ENCODE results near the gene C21orf91.
A peak's percentile ranks its signal among the peaks of the same experiment; 100 is the strongest.
"Not testable (repeated sequence)": the region's sequence is repeated elsewhere in the genome, so short reads cannot be mapped to it uniquely, and the experiment has no call there.

C21orf91 gene

DNA sequence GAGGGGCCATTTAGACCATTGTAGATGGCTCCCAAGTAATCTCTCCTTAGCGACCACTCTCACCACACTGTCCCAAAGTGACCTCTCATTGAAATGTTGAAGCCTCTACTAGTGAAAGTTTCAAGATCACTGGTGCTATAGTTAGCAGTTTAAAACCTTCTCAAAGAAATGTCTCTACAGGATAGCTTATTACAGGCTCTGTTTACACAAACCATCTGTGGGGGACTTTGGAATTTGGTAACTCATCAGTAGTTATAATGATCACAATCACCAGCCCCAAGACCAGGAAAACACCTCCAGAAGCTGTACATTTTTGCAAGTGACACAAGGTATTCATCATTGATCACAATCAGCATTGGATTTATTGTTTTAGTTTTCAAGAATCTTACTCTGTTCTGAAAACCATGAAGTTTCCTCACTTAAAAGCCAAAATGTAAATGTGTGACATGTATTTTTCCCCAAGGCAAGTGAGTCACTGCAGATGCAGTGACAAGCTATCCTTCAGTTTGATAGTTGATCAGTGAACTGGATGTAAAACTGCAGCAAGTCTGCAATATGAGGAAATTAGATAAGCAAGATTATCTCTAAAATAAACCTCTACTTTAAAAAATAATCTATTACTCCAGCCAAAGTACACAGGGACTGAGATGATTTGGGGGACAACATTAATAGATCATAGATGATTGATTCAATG, 41.9 kb downstream of the C21orf91 start:
- DNase-seq = no peak

DNA sequence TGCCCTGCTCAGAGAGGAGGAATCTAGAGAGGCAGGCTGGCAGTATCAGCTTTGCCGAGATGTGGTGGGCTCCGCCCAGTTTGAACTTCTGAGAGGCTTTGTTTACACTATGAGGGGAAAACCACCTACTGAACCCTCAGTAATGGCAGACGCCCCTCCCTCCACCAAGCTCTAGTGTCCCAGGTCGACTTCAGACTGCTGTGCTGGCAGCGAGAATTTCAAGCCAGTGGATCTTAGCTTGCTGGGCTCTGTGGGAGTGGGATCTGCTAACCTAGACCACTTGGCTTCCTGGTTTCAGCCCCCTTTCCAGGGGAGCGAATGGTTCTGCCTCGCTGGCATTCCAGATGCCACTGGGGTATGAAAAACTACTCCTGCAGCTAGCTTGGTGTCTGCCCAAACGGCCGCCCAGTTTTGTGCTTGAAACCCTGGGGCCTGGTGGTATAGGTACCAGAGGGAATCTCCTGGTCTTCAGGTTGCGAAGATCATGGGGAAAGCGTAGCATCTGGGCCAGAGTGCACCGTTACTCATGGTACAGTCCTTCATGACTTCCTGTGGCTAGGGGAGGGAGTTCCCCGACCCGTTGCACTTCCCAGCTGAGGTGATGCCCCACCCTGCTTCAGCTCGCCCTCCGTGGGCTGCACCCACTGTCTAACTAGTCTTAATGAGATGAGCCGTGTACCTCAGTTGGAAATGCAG, 43.6 kb downstream of the C21orf91 start:
- peak; percentile 74 to 82 for DNase-seq

DNA sequence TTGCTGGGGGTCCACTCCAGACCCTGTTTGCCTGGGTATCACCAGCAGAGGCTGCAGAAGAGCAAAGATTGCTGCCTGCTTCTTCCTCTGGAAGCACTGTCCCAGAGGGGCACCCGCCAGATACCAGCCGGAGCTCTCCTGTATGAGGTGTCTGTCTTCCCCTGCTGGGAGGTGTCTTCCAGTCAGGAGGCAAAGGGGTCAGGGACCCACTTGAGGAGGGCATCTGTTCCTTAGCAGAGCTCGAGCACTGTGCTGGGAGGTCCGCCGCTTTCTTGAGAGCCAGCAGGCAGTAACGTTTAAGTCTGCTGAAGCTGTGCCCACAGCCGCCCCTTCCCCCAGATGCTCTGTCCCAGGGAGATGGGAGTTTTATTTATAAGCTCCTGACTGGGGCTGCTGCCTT, 44.1 kb downstream of the C21orf91 start:
- not testable (repeated sequence) for DNase-seq

DNA sequence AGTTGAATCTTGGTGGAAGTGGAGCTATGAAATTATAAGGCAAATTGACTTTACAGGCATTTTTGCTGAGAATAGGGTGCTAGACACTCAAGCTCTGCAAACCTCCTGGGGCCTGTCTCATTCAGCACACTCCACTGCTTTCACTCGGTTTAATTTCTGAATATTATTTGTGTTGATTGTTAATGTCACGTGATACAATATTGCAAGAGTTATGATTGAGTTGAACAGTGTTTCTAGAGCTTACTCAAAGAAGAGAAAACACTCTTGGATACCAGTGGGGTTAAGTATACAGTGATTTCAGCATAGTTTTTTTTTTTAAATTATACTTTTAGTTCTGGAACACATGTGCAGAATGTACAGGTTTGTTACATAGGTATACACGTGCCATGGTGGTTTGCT, 49.7 kb downstream of the C21orf91 start:
- DNase-seq = no peak

DNA sequence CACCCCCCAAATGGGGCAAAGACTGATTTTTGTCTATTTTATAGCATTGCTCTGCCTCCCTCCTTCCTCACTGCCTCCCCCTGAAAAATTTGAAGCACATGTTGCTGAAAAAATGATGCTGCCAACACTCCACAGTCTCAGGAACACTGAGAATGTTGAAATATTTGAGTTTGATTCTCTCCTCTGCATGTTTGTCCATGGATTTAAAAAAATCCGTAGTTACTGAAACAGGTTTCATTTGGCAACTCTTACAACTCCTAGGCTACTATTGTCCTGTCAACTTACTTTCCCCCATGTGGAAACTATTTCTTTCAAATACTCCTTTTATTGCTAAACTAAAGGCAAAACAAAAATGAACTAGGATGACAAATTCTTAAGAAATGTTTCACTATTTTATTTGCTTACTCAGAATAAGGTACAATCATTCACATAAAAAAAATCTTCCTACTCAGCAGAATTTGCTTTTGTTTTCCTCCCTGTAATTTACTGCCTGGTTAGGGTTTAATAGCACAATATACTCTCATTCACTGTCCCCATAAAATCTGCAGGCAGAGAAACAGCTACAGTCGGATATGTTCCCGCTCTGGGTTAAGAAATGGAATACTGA, 50.2 kb downstream of the C21orf91 start:
- DNase-seq = no peak

DNA sequence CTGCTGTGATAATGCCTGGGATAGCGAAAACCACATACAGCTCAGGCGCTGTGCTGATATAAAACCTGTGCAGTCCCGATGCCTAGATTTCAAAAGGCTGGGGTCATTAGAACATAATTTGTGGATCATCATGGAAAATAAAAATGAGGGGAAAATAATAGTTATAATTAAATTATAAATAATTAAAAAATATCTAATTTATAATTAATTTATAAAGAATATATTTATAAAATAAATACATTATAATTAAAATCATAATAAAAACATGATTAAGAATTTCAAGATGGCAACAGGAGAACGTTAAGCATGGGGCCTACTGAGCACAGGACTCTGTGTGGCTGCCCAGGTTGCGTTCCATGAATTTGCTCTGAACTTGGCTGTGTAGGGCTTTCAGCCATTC, 53.9 kb downstream of the C21orf91 start:
- no peak for DNase-seq

DNA sequence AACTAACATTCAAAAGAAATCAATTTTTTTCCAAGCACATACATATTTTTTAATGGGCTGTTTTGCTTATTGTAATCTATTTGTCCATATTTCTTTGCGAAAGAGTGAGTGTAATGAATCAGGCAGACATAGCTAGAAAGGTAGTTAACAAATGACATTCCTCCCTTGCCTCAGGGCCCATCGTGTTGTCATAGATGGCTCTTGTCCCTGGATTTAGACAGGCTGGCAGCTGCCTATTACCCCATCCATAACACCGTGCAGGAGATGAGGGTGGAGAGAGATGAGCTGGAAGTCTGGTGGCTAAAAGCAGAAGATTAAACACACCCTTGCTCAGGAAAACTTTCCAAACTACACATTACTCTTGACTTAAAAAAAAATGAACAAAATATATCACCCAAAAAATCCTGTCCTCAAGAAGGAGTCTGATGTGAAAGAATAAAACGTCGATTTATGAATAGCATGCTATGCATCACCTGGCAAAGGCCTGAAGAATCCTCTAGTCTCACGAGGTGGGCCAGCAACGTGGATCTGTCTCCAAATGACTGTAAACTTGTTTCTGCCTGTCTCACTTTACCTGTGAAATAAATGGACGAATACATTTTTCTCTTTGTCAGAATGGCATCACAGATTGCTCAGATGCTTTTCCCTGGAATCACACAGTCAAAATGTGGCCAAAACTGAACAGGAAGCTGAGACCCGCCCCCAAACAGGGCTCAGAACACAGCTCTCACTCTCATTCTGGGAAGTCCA, 55.7 kb downstream of the C21orf91 start:
- no peak for DNase-seq

DNA sequence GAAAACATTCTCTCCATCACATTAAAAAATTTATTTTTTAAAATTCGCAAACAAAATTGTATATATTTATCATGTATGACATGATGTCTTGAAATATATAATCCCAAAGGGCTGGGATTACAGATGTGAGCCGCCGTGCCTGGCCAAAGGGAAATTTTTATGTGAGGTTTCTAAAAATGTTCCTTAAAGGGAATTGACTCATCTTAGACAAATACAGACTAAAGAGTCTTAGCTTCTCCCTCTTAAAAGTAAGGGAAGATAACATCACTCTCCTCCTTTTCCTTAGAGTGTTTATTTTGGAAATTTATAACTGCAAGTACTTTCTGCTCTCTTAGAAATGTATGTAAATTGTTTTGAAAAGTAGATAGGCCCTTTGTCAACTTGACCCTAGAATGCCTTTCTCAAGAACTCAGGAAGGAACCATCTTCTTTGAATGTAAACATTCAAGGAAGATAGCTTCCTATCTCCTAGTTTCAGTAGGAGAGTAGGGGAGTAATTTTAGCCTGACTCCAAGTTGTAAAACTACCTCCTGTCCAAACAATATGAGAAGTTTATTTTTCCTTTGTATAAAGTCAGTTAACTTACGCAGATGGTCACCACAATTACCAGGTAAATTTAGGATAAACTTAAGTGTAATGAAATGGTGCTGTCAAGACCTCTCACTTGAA, 59.5 kb downstream of the C21orf91 start:
- DNase-seq = no peak

DNA sequence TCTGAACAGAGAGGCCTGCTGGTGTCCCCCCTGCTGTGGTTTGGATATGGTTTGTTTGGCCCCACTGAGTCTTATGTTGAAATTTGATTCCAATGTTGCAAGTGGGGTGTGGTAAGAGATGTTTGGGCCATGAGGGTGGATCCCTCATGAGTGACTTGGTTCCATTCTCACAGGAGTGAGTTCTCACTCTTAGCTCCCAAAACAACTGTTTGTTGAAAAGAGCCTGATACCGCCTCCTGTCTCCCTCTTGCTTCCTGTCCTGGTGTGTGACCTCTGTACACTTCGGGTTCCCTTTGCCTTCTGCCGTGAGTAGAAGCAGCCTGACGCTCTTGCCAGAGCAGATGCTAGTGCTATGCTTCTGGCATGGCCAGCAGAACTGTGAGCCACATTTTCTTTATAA, 60.5 kb downstream of the C21orf91 start:
- DNase-seq = no peak

DNA sequence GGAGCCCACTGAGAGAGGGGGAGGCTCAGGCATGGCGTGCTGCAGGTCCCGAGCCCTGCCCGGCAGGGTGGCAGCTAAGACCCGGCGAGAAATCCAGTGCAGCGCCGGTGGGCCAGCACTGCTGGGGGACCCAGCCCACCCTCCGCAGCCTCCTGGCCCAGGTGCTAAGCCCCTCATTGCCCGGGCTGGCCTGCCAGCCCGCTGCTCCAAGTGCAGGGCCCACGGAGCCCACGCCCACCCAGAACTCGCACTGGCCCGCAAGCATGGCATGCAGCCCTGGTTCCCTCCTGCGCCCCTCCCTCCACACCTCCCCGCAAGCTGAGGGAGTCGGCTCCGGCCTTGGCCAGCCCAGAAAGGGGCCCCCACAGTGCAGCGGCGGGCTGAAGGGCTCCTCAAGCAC, 61.5 kb downstream of the C21orf91 start:
- DNase-seq = no peak

DNA sequence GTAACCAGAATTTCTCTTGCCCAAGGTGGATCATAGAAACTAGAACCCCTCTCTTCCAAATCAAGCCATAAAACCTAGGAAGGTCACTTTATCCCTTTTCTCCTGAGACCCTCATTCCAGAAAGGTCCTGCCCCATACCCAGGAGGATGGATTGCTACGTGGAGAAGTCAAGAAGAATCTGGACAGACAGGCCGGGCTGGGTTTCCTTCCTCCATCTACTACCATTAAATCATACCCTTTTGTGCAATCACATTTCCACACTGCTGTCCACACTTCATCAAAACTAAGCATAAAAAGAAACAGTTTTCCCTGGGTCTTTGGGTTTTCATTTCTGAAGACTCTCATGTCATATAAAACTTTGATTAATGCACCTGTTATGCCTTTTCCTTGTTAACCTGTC, 65.4 kb downstream of the C21orf91 start:
- no peak for DNase-seq

DNA sequence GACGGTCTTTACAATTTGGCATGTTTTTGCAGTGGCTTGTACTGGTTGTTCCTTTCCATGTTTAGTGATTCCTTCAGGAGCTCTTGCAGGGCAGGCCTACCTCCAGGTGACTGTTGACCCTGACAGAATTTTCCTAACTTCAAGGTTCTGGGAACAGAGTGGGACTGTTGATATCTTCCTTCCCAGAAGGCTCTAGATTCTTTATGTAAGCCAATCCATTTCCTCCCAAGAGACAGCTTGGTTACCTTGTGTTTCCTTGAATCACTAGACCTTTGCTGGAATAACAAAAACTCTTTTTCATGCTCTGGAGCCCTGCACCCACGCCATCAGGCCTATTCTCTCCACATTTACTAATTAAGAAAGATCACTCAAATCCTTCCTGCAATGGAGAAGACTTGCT, 67.0 kb downstream of the C21orf91 start:
- DNase-seq = no peak

DNA sequence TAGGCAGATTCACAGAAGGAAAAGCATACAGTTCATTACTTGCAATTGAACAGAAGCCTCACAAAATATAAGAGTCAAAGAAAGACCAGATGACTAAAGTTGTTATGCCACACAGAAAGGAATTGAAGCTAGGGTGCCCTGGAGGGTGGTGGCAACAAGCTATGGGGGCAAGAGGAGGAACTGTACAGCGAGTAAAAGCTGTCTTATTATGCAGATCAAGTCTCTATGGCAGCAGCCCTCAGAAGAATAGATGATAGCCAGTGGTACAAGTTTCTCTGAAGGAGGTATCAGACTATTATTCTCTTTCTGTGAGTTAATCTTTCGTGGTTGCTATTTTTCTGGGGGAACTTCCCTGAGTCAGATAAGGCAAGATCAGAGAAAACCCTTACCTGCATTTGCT, 72.2 kb downstream of the C21orf91 start:
- no peak for DNase-seq

DNA sequence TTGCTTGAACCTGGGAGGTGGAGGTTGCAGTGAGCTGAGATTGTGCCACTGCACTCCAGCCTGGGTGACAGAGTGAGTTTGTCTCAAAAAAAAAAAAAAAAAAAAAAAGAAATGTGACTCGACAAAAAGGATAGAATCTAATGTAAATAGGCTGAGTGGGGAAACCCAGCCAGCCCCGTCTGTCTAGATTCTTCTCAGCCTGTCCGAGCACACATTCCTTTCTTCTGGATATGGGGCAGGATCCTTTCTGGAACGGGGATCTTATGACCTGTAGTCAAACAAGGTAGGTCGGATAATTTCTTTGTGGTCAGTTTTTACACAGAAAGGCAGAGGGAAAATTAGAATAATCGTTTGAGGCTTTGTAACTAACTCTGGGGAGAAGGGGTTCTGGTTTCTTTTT, 74.1 kb downstream of the C21orf91 start:
- no peak for DNase-seq

DNA sequence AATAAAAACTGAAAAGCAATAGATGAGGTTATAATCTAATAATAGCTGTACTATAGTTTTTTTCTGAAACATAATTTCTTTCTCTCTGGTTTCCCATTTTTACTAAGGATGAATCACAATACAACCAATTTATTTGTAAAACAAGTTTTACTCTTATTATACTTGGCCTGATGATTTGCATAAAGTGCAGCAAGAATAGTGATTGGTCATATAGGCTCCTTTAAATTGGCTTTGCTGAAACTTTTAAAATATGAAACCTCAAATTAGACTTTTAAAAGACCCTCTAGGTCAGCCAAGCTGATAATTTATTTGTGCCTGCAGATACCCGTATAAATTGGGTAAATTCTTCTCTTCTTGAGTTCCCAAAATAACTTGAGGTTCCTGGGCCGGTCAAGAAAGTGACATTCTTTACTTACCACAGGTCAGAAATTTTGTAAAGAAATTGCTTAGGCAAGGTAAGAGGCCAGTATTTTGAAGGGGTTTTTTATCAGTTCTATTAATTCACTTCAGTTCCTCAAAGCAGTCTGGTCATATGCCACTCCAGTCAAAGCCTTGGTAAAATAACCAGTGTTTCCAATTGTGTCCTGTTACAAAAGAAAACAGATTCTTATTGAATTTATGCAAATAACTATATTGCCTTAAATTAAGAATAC, 76.1 kb downstream of the C21orf91 start:
- no peak for DNase-seq

DNA sequence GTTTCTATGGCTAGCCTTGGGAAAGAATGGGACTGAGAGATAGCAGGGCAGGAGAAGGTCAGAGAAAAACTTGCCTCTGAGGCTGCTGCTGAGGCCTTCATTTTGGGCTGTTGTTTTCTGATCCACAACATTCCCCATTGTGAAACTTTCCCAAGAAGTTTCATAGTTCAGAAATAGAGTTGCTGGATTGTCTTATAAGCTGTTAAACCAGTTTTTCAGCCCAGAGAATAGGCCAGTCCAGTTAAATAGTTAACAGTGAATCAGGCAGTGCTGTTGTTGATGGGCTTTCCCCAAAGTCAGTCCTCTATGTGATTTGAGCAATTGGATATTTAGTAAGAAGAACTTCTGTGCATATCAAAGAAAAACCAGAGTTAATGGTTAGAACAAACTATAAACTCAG, 77.0 kb downstream of the C21orf91 start:
- DNase-seq = no peak
